HCT116 (cell line): ENCODE results near the gene LRRC74A. TPM values are rescaled to one million over a fixed set of nuclear protein-coding genes. Genes with fewer than 3 reads are reported as not detected.

Source experiments
- ATAC-seq: fragments of 200-7000 bp; cut with Tn5 transposase; 2 replicates; pipeline ENCODE4 v1.9.1; 2020; ENCODE audit warnings: mild to moderate bottlenecking, moderate library complexity
- BruUV-seq: library from RNA; stranded (reverse); fragments of 400-500 nt; replicated peaks from 2 replicates; lab custom pipeline; 2021; lab: Mats Ljungman, UMichigan
- CTCF ChIA-PET: fragments of 300-600 bp; sonication (Branson Sonifier 250); formaldehyde crosslinking; loops from one replicate; lab custom pipeline; 2021; ENCODE audit warnings: antibody characterized with exemption; lab: Charles Lee
- POLR2A ChIA-PET: fragments of 300-600, 350-600 bp; sonication (Branson Sonifier 250); formaldehyde crosslinking; loops from one replicate; lab custom pipeline; 2021; ENCODE audit warnings: antibody characterized with exemption; lab: Charles Lee
- RAD21 ChIA-PET, 2 experiments: fragments of 300-600 bp; sonication (Branson Sonifier 250); formaldehyde crosslinking; loops; one replicate each; lab custom pipeline; 2023; ENCODE audit warnings: low total read pairs in 2 of 2; ENCODE audit not compliant: uncharacterized antibody in 2 of 2, unreplicated experiment in 2 of 2, low non-redundant PET in 1 of 2; lab: Charles Lee
- DNase-seq: peaks from one replicate; pipeline ENCODE4 v3.0.0-alpha.2; 2010; ENCODE audit warnings: low read depth, low spot score
- H2AFZ ChIP-seq: fragments of 200-600 bp; shearing (Covaris generic), sonication (generic); 2 replicates; pipeline ENCODE4 v1.6.1; 2017; ENCODE audit warnings: low read depth, mixed run types, mixed read lengths, antibody characterized with exemption, low read length; ENCODE audit not compliant: poor library complexity, severe bottlenecking
- H3K27ac ChIP-seq: 2 replicates; pipeline ENCODE4 v1.5.1; 2012; ENCODE audit warnings: low read depth, low read length
- H3K27me3 ChIP-seq: fragments of 200-600 bp; sonication (generic); 2 replicates; pipeline ENCODE4 v1.6.1; 2016; ENCODE audit warnings: mixed run types, low read length, mixed read lengths; ENCODE audit not compliant: insufficient read depth
- H3K36me3 ChIP-seq, 2 experiments: fragments of 200-500 bp in 1 of 2; fragments of 200-600 bp in 1 of 2; sonication (Bioruptor generic) in 1 of 2; sonication (generic) in 1 of 2; 2 replicates each; pipeline versions ENCODE4 v1.5.1 to v1.6.1; 2014 to 2016; ENCODE audit warnings: low read length in 2 of 2, inconsistent platforms in 1 of 2, mixed read lengths in 1 of 2, mixed run types in 1 of 2; ENCODE audit not compliant: insufficient read depth in 2 of 2, control insufficient read depth in 1 of 2
- H3K4me1 ChIP-seq, 2 experiments: fragments of 200-600 bp in 1 of 2; sonication (generic) in 1 of 2; 2 replicates each; pipeline versions ENCODE4 v1.5.1 to v1.6.1; 2012 to 2017; ENCODE audit warnings: low read length in 2 of 2, inconsistent platforms in 1 of 2, mild to moderate bottlenecking in 1 of 2, mixed read lengths in 1 of 2, mixed run types in 1 of 2, moderate library complexity in 1 of 2; ENCODE audit not compliant: insufficient read depth in 2 of 2, control insufficient read depth in 1 of 2
- H3K4me2 ChIP-seq: fragments of 200-600 bp; sonication (generic); 2 replicates; pipeline ENCODE4 v1.6.1; 2017; ENCODE audit warnings: mixed run types, low read length, mixed read lengths
- H3K4me3 ChIP-seq, 2 experiments: fragments of 200-600 bp in 1 of 2; sonication (generic) in 1 of 2; replicated peaks in 1 of 2; 2 replicates each; pipeline ENCODE4 v1.5.1; 2011 to 2016; ENCODE audit warnings: low read length in 2 of 2, control low read depth in 1 of 2, low read depth in 1 of 2, mild to moderate bottlenecking in 1 of 2, mixed read lengths in 1 of 2, mixed run types in 1 of 2
- H3K79me2 ChIP-seq: fragments of 200-600 bp; sonication (generic); 2 replicates; pipeline ENCODE4 v1.6.1; 2017; ENCODE audit warnings: mild to moderate bottlenecking, mixed run types, low read length, moderate library complexity, mixed read lengths; ENCODE audit not compliant: insufficient read depth
- H3K9ac ChIP-seq: fragments of 200-600 bp; sonication (generic); 2 replicates; pipeline ENCODE4 v1.6.1; 2016; ENCODE audit warnings: low read length, mixed read lengths
- H3K9me2 ChIP-seq: fragments of 200-600 bp; sonication (generic), shearing (Covaris generic); 2 replicates; pipeline ENCODE4 v1.6.1; 2017; ENCODE audit warnings: mixed run types, mild to moderate bottlenecking, moderate library complexity; ENCODE audit not compliant: insufficient read depth
- H3K9me3 ChIP-seq, 2 experiments: fragments of 200-500 bp in 1 of 2; fragments of 200-600 bp in 1 of 2; sonication (Bioruptor generic) in 1 of 2; sonication (generic) in 1 of 2; 2 replicates each; pipeline ENCODE4 v1.6.1; 2014 to 2017; ENCODE audit warnings: low read length in 2 of 2, mixed read lengths in 2 of 2, inconsistent platforms in 1 of 2, low read depth in 1 of 2, mild to moderate bottlenecking in 1 of 2, mixed run types in 1 of 2, moderate library complexity in 1 of 2; ENCODE audit not compliant: control insufficient read depth in 1 of 2, insufficient read depth in 1 of 2
- H4K20me1 ChIP-seq: fragments of 200-600 bp; sonication (generic), shearing (Covaris generic); 2 replicates; pipeline ENCODE4 v1.6.1; 2017; ENCODE audit warnings: mixed run types, mild to moderate bottlenecking, moderate library complexity; ENCODE audit not compliant: insufficient read depth
- EGR1 ChIP-seq: IDR thresholded peaks from 2 replicates; pipeline ENCODE4 v1.6.1; 2012; ENCODE audit warnings: low read depth
- FOSL1 ChIP-seq: IDR thresholded peaks from 2 replicates; pipeline ENCODE4 v1.6.1; 2012; ENCODE audit warnings: low read depth
- JUND ChIP-seq: IDR thresholded peaks from 2 replicates; pipeline ENCODE4 v1.6.1; 2012
- RAD21 ChIP-seq: IDR thresholded peaks from 2 replicates; pipeline ENCODE4 v1.6.1; 2012; ENCODE audit warnings: low read depth, mild to moderate bottlenecking
- SP1 ChIP-seq: IDR thresholded peaks from 2 replicates; pipeline ENCODE4 v1.6.1; 2012; ENCODE audit warnings: low read depth
- YY1 ChIP-seq: IDR thresholded peaks from 2 replicates; pipeline ENCODE4 v1.6.1; 2011; ENCODE audit warnings: low read length, low read depth, moderate library complexity, mild to moderate bottlenecking; ENCODE audit not compliant: insufficient replicate concordance; ENCODE audit errors: extremely low read depth
- ZFX ChIP-seq: fragments of 450-650 bp; IDR thresholded peaks from 2 replicates; pipeline ENCODE4 v1.6.1; 2017
- ZNF274 ChIP-seq: fragments of 200-500 bp; sonication (Bioruptor generic); IDR thresholded peaks from 2 replicates; pipeline ENCODE4 v1.6.1; 2014; ENCODE audit warnings: mild to moderate bottlenecking, low read depth, low read length, inconsistent platforms
- intact Hi-C: fragments of 100-400 bp; cut with micrococcal nuclease; formaldehyde crosslinking; loops from 2 replicates; pipeline ENCODE4 v1.10.0; 2022
- total RNA-seq: library from RNA; stranded (reverse); gene quantifications from one replicate; pipeline ENCODE4 v1.2.1, GENCODE V29; 2021; ENCODE audit not compliant: unreplicated experiment
- TF ChIP-seq, protein P1 (sequence below), 3 experiments: fragments of 200-600 bp in 1 of 3; sonication (generic) in 1 of 3; IDR thresholded peaks in 2 of 3; conservative IDR thresholded peaks in 1 of 3; 2 replicates each; pipeline ENCODE4 v1.5.1; 2012 to 2017; ENCODE audit warnings: low read depth in 2 of 3, low read length in 2 of 3, antibody characterized with exemption in 1 of 3, borderline replicate concordance in 1 of 3, control low read depth in 1 of 3, mild to moderate bottlenecking in 1 of 3, mixed read lengths in 1 of 3, mixed run types in 1 of 3, moderate library complexity in 1 of 3; ENCODE audit not compliant: insufficient read depth in 1 of 3
- TF ChIP-seq, protein P2 (sequence below): IDR thresholded peaks from 2 replicates; pipeline ENCODE4 v1.6.1; 2012

Gene LRRC74A
- total RNA-seq, 1 experiment from 2014 or later, result not detected

- H3K4me2 ChIP-seq, result no peak overlapping the region
- BruUV-seq, result no TSS peak
- TF ChIP-seq YY1, result no peak
- TF ChIP-seq SP1, result no peak
- TF ChIP-seq ZFX, result no peak
- no peak for TF ChIP-seq EGR1
- no peak for TF ChIP-seq RAD21
- no peak for TF ChIP-seq FOSL1
- no peak for TF ChIP-seq ZNF274
- TF ChIP-seq JUND, result no peak
- TF ChIP-seq, protein P1, sequence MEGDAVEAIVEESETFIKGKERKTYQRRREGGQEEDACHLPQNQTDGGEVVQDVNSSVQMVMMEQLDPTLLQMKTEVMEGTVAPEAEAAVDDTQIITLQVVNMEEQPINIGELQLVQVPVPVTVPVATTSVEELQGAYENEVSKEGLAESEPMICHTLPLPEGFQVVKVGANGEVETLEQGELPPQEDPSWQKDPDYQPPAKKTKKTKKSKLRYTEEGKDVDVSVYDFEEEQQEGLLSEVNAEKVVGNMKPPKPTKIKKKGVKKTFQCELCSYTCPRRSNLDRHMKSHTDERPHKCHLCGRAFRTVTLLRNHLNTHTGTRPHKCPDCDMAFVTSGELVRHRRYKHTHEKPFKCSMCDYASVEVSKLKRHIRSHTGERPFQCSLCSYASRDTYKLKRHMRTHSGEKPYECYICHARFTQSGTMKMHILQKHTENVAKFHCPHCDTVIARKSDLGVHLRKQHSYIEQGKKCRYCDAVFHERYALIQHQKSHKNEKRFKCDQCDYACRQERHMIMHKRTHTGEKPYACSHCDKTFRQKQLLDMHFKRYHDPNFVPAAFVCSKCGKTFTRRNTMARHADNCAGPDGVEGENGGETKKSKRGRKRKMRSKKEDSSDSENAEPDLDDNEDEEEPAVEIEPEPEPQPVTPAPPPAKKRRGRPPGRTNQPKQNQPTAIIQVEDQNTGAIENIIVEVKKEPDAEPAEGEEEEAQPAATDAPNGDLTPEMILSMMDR (IDR thresholded peaks at IDR 0.05 in 2 of 3, conservative IDR thresholded peaks at IDR 0.05 in 1 of 3; ENCODE audit: borderline replicate concordance in 1 of 3, insufficient read depth in 1 of 3, low read depth in 2 of 3, low read length in 2 of 3), result no peak
- TF ChIP-seq, protein P2, sequence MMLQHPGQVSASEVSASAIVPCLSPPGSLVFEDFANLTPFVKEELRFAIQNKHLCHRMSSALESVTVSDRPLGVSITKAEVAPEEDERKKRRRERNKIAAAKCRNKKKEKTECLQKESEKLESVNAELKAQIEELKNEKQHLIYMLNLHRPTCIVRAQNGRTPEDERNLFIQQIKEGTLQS, result no peak
- H3K36me3 ChIP-seq, result no peaks in the 10 kb centered on the region
- no peak overlapping the region for H3K4me3 ChIP-seq
- POLR2A ChIA-PET, result no interaction called here
- H3K9me2 ChIP-seq, result no peaks in the 10 kb centered on the region
- H3K4me1 ChIP-seq, result no peaks in the 10 kb centered on the region
- no peak overlapping the region for H2AFZ ChIP-seq
- H3K27me3 ChIP-seq, result no peaks in the 10 kb centered on the region
- H3K9me3 ChIP-seq, result no peaks in the 10 kb centered on the region
- DNase-seq (no peak), ATAC-seq (no peak)
- intact Hi-C loops, result no loop called here
- RAD21 ChIA-PET, result no interaction called here
- H3K79me2 ChIP-seq, result no peaks in the 10 kb centered on the region
- no peaks in the 10 kb centered on the region for H4K20me1 ChIP-seq
- H3K27ac ChIP-seq, result no peak overlapping the region
- CTCF ChIA-PET, result no interaction called here
- H3K9ac ChIP-seq, result no peak overlapping the region
These were observed 8.0 kb downstream of the LRRC74A start for GRCh38 chr14:76834241-76834661.
